Endothelial cell of umbilical vein (primary cell): ENCODE measurements around the gene SPDEF. TPM values are rescaled to one million over a fixed set of nuclear protein-coding genes. Genes with fewer than 3 reads are reported as not detected.

Experiments used
- BruUV-seq: library from RNA; stranded (reverse); fragments of 400-500 nt; replicated peaks from 2 replicates; lab custom pipeline; 2021; lab: Mats Ljungman, UMichigan
- CTCF ChIA-PET: fragments of 300-600, 350-600 bp; sonication (Branson Sonifier 250); formaldehyde crosslinking; loops from one replicate; lab custom pipeline; 2021; ENCODE audit warnings: antibody characterized with exemption, inconsistent platforms; lab: Charles Lee
- POLR2A ChIA-PET: fragments of 300-600, 350-600 bp; sonication (Branson Sonifier 250); formaldehyde crosslinking; loops from one replicate; lab custom pipeline; 2021; ENCODE audit warnings: antibody characterized with exemption, inconsistent platforms; lab: Charles Lee
- DNase-seq: peaks from one replicate; pipeline ENCODE4 v3.0.0-alpha.2; 2011; ENCODE audit warnings: low read depth, low spot score
- FAIRE-seq: peaks from 2 replicates; lab custom pipeline; 2011; peaks lifted over from hg19 to GRCh38; lab: Jason Lieb, UNC
- H2AFZ ChIP-seq: 2 replicates; pipeline ENCODE4 v1.6.0; 2012; ENCODE audit warnings: low read depth, low read length, control low read depth, inconsistent platforms
- H3K27ac ChIP-seq: 2 replicates; pipeline ENCODE4 v1.5.1; 2011; ENCODE audit warnings: low read depth, mild to moderate bottlenecking, control low read depth, low read length, moderate library complexity; ENCODE audit not compliant: insufficient read depth
- H3K27me3 ChIP-seq, 2 experiments: 2 replicates each; pipeline versions ENCODE4 v1.6.0 to v1.6.1; 2011; ENCODE audit warnings: low read length in 2 of 2, mixed read lengths in 1 of 2; ENCODE audit not compliant: control insufficient read depth in 2 of 2, insufficient read depth in 2 of 2
- H3K36me3 ChIP-seq, 2 experiments: 2 replicates in 1 of 2; 3 replicates in 1 of 2; pipeline ENCODE4 v1.5.1; 2011; ENCODE audit warnings: low read length in 2 of 2, mild to moderate bottlenecking in 1 of 2, moderate library complexity in 1 of 2; ENCODE audit not compliant: control insufficient read depth in 2 of 2, insufficient read depth in 2 of 2; ENCODE audit errors: extremely low read depth in 1 of 2
- H3K4me1 ChIP-seq: 3 replicates; pipeline ENCODE4 v1.5.1; 2011; ENCODE audit warnings: mild to moderate bottlenecking, low read length; ENCODE audit not compliant: control insufficient read depth, insufficient read depth; ENCODE audit errors: extremely low read depth
- H3K4me2 ChIP-seq: 2 replicates; pipeline ENCODE4 v1.6.1; 2011; ENCODE audit warnings: low read length, control low read depth, mixed read lengths; ENCODE audit not compliant: insufficient read depth
- H3K4me3 ChIP-seq, 3 experiments: fragments of 200-600 bp in 1 of 3; sonication (generic), shearing (Covaris generic) in 1 of 3; replicated peaks in 1 of 3; 2 replicates each; pipeline ENCODE4 v1.5.1; 2011 to 2016; ENCODE audit warnings: control low read depth in 3 of 3, low read length in 3 of 3, mild to moderate bottlenecking in 2 of 3, inconsistent platforms in 1 of 3, low read depth in 1 of 3, moderate library complexity in 1 of 3; ENCODE audit not compliant: insufficient read depth in 1 of 3
- H3K79me2 ChIP-seq: 2 replicates; pipeline ENCODE4 v1.6.0; 2012; ENCODE audit warnings: low read length, inconsistent platforms; ENCODE audit not compliant: control insufficient read depth, insufficient read depth
- H3K9ac ChIP-seq: replicated peaks from 2 replicates; pipeline ENCODE3; 2011; ENCODE audit warnings: low read length, control low read depth; ENCODE audit not compliant: insufficient read depth; ENCODE audit errors: extremely low read depth
- H3K9me1 ChIP-seq: replicated peaks from 3 replicates; pipeline ENCODE4 v1.6.0; 2011; ENCODE audit warnings: mild to moderate bottlenecking, low read length; ENCODE audit not compliant: control insufficient read depth, insufficient read depth; ENCODE audit errors: extremely low read depth
- H3K9me3 ChIP-seq: replicated peaks from 2 replicates; pipeline ENCODE4 v1.5.1; 2012; ENCODE audit warnings: low read length, inconsistent platforms; ENCODE audit not compliant: control insufficient read depth, insufficient read depth
- H4K20me1 ChIP-seq: replicated peaks from 2 replicates; pipeline ENCODE3; 2011; ENCODE audit warnings: mild to moderate bottlenecking, low read length; ENCODE audit not compliant: control insufficient read depth, insufficient read depth; ENCODE audit errors: extremely low read depth
- CTCF ChIP-seq, 2 donors: IDR thresholded peaks; 1 replicate in 1 of 2; 2 replicates in 1 of 2; pipeline ENCODE4 v1.5.1; 2011; ENCODE audit warnings: low read length in 2 of 2, mild to moderate bottlenecking in 2 of 2, moderate library complexity in 2 of 2, control low read depth in 1 of 2, inconsistent platforms in 1 of 2, low read depth in 1 of 2; ENCODE audit not compliant: insufficient read depth in 1 of 2; ENCODE audit errors: extremely low read depth in 1 of 2
- EZH2 ChIP-seq: IDR thresholded peaks from 2 replicates; pipeline ENCODE4 v1.6.1; 2012; ENCODE audit warnings: borderline replicate concordance, low read depth, mild to moderate bottlenecking, moderate library complexity, low read length, inconsistent platforms; ENCODE audit not compliant: severe bottlenecking
- FOS ChIP-seq: IDR thresholded peaks from 2 replicates; pipeline ENCODE4 v1.6.1; 2011; ENCODE audit warnings: mild to moderate bottlenecking, low read length, moderate library complexity, borderline replicate concordance; ENCODE audit not compliant: insufficient read depth
- GATA2 ChIP-seq: IDR thresholded peaks from 2 replicates; pipeline ENCODE4 v1.7.0; 2011; ENCODE audit warnings: low read depth, mild to moderate bottlenecking, moderate library complexity, mixed read lengths, low read length; ENCODE audit not compliant: insufficient read length, insufficient read depth
- JUN ChIP-seq: IDR thresholded peaks from 2 replicates; pipeline ENCODE4 v1.6.1; 2011; ENCODE audit warnings: borderline replicate concordance, low read depth; ENCODE audit not compliant: insufficient read length, insufficient read depth
- MYC ChIP-seq: IDR thresholded peaks from one replicate; pipeline ENCODE4 v1.6.1; 2011; ENCODE audit warnings: mild to moderate bottlenecking, low read depth, low read length
- POLR2A ChIP-seq: IDR thresholded peaks from 2 replicates; pipeline ENCODE4 v1.6.1; 2012; ENCODE audit warnings: low read depth, mild to moderate bottlenecking, control low read depth, low read length
- POLR2AphosphoS5 ChIP-seq: IDR thresholded peaks from 2 replicates; pipeline ENCODE4 v1.6.1; 2012; ENCODE audit warnings: low read depth, mild to moderate bottlenecking, control low read depth, low read length, moderate library complexity; ENCODE audit not compliant: insufficient read depth
- dilution Hi-C: fragments of 300-500 bp; cut with MboI; formaldehyde crosslinking; loops from one replicate; pipeline ENCODE4 v1.15.0; 2019; ENCODE audit warnings: low sequenced_read_pairs; ENCODE audit not compliant: extremely low pct_ligation_motif_present
- intact Hi-C: fragments of 100-400 bp; cut with micrococcal nuclease; formaldehyde crosslinking; loops from one replicate; pipeline ENCODE4 v1.10.0; 2022
- polyA plus RNA-seq, 4 experiments: library from polyadenylated mRNA; depleted of rRNA in 3 of 4; stranded (reverse) in 3 of 4; unstranded in 1 of 4; fragments of >200 nt; gene quantifications; 2 replicates each; pipeline versions ENCODE4 v1.2.1 to v1.2.3, GENCODE V29; 2011 to 2012; ENCODE audit warnings: missing spikeins in 1 of 4
- total RNA-seq: library from RNA; stranded (reverse); gene quantifications from 2 replicates; pipeline ENCODE4 v1.2.3, GENCODE V29; 2021
- TF ChIP-seq, protein P1 (sequence below): IDR thresholded peaks from 2 replicates; pipeline ENCODE4 v1.6.1; 2011; ENCODE audit not compliant: insufficient read depth, insufficient read length

The SPDEF gene
- total and polyA plus RNA-seq, 2 donors (not counting 3 experiments of a cell fraction or from before 2014, with no cell fraction given), result not detected

GRCh38 chr6:34520645-34521462 is 35.3 kb downstream of the SPDEF start:
- peaks cover 0 to 1% of the 10 kb centered on the region in 2 experiments for H3K27me3 ChIP-seq
- no peak overlapping the region for H3K9ac ChIP-seq
- no peaks in the 10 kb centered on the region for H3K36me3 ChIP-seq
- H3K79me2 ChIP-seq, result no peaks in the 10 kb centered on the region
- no peak for DNase-seq
- dilution Hi-C loops, result no loop called here
- ChIA-PET POLR2A (no interaction called here), CTCF (interaction anchor here (0.7 kb wide), 1 partner anchor 11 kb away, joined by 3 read pairs; no protein-coding TSS in a partner anchor)
- no peaks in the 10 kb centered on the region for H4K20me1 ChIP-seq
- no peaks in the 10 kb centered on the region for H3K9me1 ChIP-seq
- no peak overlapping the region for H2AFZ ChIP-seq
- BruUV-seq, result no TSS peak
- no peak overlapping the region for H3K27ac ChIP-seq
- H3K4me2 ChIP-seq, result no peak overlapping the region
- no peak for FAIRE-seq
- no peak for TF ChIP-seq EZH2
- TF ChIP-seq FOS, result no peak
- no peak for TF ChIP-seq MYC
- no peak for TF ChIP-seq POLR2A
- no peak for TF ChIP-seq POLR2AphosphoS5
- TF ChIP-seq CTCF (IDR thresholded peaks at IDR 0.05; ENCODE audit: extremely low read depth in 1 of 2, insufficient read depth in 1 of 2, low read depth in 1 of 2, low read length in 2 of 2), result no peak
- no peak for TF ChIP-seq GATA2
- TF ChIP-seq, protein P1, sequence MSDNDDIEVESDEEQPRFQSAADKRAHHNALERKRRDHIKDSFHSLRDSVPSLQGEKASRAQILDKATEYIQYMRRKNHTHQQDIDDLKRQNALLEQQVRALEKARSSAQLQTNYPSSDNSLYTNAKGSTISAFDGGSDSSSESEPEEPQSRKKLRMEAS, result no peak
- TF ChIP-seq JUN, result no peak
- intact Hi-C loops, result no loop called here
- H3K4me3 ChIP-seq, result no peak overlapping the region
- H3K4me1 ChIP-seq, result no peaks in the 10 kb centered on the region
- no peaks in the 10 kb centered on the region for H3K9me3 ChIP-seq
